ENCODE results near the gene HOXD4.

HOXD4 gene

DNA sequence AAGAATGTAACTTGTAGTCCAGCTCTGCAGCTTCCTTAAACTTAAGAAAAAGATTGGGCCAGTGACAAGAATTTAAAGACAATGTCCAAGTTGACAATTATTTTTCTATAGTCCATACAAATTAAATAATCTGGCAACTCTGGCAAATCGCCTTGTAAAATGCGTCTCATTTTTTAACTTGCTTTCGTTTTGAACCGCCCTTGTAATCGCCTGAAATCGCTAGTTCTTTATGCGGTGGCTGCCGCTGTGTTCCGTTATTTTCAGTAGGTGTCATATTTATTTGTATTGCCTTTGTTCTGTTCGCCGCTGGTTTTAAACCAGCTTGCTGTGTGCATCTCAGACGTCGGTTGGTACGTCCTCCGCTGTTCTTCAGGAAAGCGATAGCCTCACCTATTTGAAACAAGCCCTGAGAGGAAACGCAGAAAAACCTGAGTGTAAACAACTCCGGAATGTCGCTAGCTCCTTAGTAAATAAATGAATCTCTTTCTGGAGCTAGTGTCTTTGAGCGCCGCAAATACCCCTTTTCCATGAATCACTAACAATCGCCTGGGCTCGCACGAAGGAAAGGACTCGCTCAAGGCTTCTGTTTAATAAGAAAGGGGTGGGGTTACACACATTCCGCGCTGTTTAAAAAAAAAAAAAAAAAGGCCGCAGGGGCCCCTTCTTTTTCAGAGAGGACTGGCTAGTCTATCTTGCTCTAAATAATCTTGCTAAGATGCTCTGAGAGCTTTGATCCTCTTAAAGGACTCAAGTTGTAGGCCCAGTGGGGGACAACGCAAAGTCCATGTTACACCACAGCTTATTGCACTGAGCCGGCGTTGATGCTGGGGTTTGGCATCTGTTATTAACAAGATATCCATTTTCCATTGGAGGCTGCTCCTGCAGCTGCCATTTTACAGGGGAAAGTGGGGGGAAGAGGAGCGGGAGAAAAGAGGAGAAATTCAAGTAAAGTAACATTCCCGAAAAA is 18.9 kb upstream of the HOXD4 start:
- TF ChIP-seq, protein P1, sequence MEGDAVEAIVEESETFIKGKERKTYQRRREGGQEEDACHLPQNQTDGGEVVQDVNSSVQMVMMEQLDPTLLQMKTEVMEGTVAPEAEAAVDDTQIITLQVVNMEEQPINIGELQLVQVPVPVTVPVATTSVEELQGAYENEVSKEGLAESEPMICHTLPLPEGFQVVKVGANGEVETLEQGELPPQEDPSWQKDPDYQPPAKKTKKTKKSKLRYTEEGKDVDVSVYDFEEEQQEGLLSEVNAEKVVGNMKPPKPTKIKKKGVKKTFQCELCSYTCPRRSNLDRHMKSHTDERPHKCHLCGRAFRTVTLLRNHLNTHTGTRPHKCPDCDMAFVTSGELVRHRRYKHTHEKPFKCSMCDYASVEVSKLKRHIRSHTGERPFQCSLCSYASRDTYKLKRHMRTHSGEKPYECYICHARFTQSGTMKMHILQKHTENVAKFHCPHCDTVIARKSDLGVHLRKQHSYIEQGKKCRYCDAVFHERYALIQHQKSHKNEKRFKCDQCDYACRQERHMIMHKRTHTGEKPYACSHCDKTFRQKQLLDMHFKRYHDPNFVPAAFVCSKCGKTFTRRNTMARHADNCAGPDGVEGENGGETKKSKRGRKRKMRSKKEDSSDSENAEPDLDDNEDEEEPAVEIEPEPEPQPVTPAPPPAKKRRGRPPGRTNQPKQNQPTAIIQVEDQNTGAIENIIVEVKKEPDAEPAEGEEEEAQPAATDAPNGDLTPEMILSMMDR (IDR thresholded peaks at IDR 0.05): no peak

DNA sequence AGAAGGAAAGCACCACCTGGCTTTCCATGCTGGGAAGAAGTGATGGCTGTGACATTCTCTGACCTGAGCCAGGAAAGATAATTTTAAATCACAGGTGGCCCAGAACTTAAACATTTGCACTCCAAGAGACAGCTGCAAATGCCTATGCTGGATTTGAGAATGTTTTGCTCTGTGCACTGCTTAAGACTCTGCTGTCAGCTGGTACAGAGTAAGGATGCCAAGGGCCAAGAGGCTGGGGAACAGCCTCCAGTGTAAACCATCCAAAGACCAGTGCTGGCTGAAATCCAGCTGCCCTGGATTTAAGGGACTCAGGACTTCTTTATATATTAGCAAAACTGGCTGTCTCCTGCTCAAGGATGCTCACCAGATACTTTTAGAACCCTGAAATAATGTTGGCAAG is 18.0 kb upstream of the HOXD4 start:
- TF ChIP-seq, protein P1 (IDR thresholded peaks at IDR 0.05): no peak

DNA sequence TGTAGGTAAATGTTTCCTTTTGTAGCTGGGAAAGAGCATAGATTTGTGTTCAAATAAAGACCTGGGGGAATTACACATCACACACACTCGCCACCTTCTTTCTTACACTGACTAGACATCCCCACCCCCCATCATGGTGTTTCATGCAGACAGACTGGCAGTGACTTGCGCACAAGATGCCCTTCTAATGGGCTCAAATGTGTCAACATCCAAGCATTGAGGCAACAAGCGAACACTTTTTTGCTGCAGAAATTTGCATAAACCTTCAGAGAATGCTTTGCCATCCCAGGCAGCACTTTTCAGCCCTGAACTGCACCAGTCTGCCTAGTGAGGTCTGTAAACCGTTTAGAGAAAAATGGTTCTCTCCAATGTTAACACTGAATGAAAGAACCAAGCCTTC is 17.3 kb upstream of the HOXD4 start:
- TF ChIP-seq, protein P1 (IDR thresholded peaks at IDR 0.05): no peak

DNA sequence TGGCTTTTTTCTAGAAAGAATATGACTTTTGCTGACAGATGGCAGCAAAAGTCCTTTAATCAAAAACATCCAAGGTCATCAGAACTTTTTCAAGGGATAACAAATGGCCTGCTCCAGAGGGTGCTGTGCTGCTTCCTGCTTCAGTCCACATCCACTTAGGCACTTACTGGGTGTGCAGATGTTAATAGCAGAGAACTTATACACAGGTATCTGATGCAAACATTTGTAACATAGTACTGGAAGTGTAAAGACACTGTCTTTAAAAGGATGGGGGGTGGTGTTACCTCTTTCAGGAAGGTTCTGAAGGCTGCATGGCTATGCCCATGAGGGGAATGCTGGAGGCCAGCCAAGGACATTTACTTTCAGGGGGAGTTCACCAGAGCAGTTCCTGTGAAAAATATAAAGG is 16.3 kb upstream of the HOXD4 start:
- TF ChIP-seq, protein P1 (IDR thresholded peaks at IDR 0.05): no peak

DNA sequence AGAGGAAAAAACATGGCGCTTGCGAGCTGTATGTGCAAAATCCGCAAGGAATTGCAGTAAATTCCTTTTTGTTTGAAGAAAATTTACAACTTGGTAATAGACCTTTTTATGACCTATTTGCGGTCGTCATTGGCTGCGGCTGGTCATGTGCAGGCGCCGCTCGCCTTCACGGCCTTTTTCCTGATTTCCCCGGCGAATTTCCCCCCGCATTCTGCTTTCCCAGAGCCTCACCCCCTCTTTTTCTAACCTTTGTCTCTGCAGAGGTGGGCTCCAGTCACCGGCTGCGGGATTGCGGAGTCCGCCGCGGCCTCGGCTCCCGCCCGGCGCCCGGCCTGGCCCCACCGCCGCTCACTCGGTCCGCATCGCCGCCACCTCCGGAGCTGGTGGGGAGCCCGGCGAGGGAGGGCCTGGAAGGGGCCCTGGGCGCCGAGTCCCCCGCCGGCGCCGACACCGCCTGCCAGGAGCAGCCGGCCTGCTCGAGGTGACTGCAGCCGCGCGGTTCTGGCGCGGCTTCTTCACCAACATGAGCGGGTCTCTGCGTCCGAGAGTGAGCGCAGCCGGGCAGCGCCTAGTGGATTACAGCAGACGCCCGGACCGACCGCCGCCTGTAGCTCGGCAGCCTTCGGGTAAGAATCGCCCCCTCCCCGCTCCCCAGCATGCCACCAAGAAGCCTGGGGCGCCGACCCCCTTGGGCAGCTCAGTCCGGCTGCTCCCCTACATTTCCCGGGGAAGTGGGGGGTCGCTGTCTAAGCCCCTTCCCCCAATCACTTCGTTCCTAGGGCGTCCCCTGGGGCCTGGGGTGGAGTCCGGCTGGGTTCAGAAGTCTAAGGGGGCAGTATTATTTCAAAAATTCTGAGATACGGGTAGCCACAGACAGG is 14.7 kb upstream of the HOXD4 start:
- TF ChIP-seq, protein P1 (IDR thresholded peaks at IDR 0.05): no peak

DNA sequence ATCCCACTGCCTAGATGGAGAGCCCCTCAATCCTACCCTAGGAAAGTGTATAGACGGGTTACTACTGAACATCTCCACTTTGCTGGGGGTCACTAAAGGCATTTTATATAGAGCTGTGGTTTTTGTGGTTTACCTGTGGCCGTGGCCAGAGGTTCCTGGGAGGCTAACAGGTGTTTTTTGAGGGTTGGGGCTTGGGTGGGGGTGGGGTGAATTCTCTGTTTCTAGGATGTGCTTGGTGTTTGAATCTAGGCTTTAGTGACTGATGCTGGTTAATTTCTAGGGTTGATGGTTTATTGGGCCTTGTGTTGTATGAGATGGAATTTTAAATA is 14.1 kb upstream of the HOXD4 start:
- TF ChIP-seq, protein P1 (IDR thresholded peaks at IDR 0.05): no peak

DNA sequence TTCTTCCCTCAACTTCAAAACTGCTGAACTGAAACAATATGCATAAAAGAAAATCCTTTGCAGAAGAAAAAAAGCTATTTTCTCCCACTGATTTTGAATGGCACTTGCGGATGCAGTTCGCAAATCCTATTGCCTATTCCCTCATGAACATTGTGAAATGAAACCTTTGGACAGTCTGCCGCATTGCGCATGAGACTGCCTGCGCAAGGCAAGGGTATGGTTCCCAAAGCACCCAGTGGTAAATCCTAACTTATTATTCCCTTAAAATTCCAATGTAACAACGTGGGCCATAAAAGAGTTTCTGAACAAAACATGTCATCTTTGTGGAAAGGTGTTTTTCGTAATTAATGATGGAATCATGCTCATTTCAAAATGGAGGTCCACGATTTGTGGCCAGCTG is 13.4 kb upstream of the HOXD4 start:
- TF ChIP-seq, protein P1 (IDR thresholded peaks at IDR 0.05): no peak

Data from LNCAP (cell line).